ENCODE measurements around the gene TEKT1.
"Not testable (repeated sequence)": the region's sequence is repeated elsewhere in the genome, so short reads cannot be mapped to it uniquely, and the experiment has no call there.

TEKT1 gene

DNA sequence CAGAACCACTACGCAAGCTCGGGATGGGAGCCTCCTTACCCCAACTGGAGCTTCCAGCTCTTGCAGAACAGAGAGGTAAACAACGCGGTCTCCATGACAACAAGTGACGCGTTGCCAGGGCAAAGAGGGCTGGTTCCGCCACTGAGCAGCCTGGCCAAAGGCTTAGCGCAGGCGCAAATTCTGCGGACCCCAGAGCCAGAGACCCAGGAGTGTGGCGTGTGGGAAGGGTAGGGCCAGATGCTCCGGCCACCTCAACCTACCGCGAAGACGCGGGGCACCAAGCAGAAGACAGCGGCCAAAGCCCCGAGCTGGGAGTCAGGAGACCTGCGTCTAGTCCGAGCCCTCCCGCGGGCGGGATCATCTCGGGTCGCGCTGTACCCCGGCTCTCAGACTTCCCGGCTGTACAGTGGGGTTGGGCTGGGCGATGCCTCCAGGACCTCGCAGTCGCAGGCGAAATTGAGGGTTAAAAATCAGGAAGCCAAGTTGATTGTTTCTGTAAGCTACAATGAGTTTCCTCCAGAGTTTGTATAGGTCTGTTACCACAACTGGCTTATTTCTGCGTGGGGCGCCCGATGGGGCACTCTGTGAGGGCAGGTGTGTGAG lies at the start of gene TEKT1:
Gene TEKT1 (minus strand): TSS at position 69 of the 603 bp plus-strand sequence. CDS start 1,353 bp downstream, outside the sequence.
- no peak for DNase-seq (ENCODE audit: low spot score)

DNA sequence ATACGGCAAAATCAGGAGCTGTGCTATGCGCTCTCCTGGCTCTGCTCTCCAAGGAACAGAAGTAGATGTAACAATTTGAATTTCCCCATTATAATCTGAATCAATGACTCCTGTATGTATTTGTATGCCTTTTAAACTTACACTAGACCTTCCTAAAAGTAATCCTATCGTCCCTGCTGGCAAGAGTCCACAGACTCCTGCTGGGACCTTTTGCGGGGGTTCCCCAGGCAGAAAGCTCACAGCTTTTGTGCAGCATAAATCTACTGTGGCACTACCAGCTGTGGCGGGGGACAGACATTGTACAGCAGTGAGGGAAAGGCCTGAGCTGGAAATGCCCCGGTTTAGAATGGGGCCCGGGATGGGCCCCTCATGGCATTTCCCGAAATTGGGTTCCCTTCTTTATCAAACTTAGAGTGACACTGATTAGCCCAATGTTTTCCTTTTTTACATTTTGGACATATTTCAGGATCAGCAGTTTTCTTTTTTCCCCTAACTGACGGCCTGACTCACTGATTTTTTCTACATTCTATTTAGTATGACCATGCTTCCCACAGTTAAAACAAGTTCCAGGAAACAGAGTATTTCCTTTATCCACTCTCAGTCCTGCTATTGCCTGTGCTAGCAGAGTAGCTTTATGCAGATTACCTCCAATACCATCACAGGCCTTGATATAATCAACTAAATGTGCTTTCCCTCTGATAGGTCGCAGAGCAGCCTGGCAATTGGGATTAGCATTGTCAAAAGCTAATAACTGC lies 47.9 kb upstream of the TEKT1 start:
- DNase-seq (ENCODE audit: low spot score), result not testable (repeated sequence)

DNA sequence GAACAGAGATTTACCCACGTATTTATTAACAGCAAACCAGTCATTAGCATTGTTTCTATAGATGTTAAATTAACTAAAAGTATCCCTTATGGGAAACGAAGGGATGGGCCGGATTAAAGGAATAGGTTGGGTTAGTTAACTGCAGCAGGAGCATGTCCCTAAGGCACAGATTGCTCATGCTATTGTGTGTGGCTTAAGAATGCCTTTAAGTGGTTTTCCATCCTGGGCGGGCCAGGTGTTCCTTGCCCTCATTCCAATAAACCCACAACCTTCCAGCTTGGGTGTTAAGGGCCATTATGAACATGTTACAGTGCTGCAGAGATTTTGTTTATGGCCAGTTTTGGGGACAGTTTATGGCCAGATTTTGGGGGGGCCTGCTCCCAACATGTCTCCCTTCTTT lies 43.7 kb upstream of the TEKT1 start:
- not testable (repeated sequence) for DNase-seq (ENCODE audit: low spot score)

DNA sequence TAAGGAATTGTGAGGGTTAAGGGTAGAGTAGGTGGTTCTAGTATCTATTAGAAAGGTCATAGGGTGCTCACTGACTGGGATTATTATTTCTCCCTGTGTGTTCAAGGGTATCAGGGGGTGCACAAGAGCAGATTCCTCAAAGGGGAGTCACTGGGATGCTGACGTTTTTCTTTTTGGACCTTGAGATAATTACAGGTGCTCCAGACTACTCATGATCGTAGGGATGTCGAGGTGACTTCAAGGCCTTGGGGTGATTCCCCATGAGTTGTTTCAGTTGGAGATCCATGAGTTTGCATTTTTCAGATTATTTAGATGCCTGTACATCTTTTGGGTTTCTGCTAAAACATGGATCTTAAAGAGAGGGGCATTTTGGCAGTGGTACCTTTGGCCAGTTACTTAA lies 41.4 kb upstream of the TEKT1 start:
- DNase-seq (ENCODE audit: low spot score), result no peak

DNA sequence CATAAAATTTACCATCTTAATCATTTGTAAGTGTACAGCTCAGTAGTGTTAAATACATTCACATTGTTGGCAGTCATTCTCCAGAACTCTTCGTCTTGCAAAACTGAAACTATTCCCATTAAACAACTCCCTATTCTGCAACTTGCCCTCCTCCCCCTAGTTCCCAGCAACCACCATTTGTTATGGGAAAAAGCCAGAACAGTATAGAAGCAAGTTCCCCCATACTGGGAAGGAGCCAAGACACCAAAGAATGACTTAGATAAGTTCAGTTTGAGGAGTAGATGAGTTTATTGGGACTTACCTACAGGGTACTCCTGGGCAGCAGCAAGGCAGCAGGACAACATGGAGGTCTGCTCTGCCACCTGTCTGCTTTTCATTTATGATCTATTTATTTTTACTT lies 39.3 kb upstream of the TEKT1 start:
- DNase-seq (ENCODE audit: low spot score), result no peak

DNA sequence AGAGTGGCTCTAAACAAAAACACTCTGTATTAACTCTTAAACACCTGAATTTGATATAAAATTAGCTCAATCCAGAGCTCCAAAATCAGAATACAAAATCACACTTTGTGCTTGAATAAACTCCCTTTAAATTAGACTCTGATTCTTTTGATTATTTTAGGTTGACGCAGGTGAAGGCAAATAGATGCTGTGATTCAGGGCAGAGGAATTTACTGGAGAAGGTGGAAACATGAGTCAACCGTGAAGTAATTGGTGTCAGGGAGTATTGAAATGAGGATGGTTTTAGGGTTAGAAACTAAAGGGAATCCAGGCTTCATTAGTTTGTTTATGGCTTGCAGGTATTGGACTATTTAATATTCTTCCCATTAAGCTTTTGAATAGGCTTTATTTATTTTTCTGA lies 37.1 kb upstream of the TEKT1 start:
- DNase-seq (ENCODE audit: low spot score), result no peak

DNA sequence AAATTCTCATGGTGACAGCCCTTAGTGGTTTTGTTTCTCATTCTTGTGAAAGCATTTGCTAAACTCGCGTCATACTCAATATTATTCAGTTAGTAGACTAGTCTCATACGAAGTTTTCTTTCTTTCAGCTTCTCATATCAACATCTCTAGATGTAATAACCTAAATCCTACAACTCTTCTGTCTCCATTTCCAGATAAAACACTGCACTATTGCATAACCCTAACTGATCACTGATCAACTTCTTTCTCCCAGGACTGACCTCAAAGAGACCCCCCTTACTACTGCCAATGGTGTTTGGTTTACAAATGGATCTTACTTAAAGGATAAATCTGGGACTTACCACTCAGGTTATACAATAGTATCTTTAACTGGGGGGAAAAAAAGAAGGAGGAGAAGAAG lies 36.3 kb upstream of the TEKT1 start:
- DNase-seq (ENCODE audit: low spot score), result no peak

DNA sequence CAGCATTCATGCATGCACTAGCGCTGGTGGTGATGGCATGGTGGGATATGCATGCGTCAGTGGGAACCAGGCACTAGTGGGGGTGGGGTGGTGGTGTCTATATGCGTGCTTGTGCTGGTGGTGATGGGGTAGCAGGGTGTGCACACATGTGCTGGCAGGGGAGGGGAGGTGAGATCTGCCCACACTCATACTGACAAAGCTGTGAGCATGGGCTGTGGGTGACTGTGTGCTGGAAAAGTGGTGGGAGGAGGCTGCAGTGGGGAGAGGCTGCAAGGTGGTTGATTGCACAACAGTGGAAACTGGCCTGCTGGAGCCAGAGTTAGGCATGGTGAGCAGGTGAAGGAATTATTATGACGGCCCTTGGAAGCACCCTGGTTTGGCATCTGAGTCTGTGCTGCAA lies 31.3 kb upstream of the TEKT1 start:
- no peak for DNase-seq (ENCODE audit: low spot score)

DNA sequence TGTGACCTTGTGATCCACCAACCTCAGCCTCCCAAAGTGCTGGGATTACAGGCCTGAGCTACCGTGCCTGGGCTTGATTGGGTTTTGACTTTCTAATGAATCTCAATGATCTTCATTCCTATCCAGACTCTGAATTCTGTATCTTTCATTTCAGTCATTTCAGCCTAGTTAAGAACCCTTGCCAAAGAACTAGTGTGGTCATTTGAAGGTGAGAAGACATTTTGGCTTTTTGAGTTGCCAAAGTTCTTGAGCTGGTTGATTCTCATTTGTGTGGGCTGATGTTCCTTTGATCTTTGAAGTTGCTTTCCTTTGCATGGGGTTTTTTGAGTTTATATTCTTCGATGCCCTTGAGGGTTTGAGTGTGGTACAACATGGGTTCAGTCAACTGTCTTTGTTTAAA lies 30.6 kb upstream of the TEKT1 start:
- DNase-seq (ENCODE audit: low spot score), result no peak

DNA sequence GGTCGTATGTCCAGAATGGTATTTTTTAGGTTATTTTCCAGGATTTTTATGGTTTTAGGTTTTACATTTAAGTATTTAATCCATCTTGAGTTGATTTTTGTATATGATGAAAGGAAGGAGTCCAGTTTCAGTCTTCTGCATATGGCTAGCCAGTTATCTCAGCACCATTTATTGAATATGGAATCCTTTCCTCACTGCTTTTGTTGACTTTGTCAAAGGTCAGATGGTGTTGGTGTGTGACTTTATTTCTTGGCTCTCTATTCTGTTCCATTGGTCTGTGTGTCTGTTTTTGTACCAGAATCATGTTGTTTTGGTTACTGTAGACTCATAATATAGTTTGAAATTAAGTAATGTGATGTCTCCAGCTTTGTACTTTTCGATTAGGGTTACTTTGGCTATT lies 26.4 kb upstream of the TEKT1 start:
- no peak for DNase-seq (ENCODE audit: low spot score)

DNA sequence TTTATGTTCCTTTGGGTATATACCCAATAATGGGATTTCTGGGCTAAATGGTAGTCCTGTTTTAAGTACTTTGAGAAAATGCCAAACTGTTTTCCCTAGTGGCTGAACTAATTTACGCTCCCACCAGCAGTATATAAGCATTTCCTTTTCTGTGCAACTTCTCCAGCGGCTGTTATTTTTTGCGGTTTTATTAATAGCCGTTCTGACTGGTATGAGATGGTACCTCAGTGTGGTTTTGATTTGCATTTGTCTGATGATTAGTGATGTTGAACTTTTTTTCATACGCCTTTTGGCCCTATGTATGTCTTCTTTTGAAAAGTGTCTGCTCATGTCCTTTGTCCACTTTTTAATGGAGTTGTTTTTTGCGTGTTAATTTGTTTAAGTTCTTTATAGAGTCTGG lies 25.8 kb upstream of the TEKT1 start:
- DNase-seq (ENCODE audit: low spot score), result peak; percentile 44

DNA sequence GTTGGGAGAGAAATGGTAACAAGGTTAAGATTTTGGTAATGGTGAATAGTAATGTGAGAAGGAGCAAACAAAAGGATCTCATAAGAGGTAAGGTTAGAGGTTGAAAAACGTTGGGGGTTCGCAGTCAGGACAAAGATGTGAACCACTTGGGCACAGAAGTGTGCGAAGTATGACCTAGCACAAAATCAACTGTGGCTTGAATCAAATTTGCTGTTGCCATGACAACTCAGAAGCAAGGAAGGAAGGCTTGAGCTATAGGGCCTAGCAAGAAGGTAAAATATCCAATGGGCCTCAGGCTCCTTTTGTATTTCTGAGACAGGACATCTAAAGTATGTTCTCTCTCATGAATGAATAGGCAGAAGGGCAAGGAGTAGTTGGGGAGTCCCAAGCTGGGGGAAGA lies 24.5 kb upstream of the TEKT1 start:
- DNase-seq (ENCODE audit: low spot score), result no peak

DNA sequence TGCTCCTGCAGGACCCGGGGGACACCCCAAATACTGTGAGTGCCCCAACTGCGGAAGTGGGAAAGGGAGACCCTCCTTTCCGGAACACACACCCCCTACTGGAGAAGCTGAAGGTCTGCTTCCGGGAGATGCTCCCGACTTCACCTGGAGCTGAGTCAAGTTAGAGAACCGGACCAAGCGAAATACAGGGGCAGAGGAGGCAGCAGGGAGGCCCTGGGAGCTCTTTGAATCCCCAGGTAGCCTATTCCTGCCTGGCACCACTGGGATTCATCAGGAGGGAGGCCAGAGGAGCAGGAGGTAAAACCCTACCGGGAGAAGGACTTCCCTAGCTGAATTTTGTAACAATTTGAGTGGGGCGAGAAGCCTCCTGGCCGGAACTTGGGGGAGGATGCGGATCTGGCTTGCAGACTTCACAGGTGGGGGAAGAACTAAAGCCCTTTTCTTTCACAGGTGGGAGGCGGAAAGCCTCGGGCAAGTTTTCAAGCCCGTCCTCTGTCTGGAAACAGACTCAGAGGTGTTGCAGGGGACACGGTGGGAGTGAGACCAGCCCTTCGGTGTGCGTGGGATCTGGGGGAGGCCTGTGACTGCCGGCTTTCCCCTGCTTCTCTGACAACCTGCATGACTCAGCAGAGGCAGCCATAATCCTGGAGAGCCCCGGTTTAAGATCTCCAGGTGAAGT lies 22.4 kb upstream of the TEKT1 start:
- DNase-seq (ENCODE audit: low spot score), result no peak

DNA sequence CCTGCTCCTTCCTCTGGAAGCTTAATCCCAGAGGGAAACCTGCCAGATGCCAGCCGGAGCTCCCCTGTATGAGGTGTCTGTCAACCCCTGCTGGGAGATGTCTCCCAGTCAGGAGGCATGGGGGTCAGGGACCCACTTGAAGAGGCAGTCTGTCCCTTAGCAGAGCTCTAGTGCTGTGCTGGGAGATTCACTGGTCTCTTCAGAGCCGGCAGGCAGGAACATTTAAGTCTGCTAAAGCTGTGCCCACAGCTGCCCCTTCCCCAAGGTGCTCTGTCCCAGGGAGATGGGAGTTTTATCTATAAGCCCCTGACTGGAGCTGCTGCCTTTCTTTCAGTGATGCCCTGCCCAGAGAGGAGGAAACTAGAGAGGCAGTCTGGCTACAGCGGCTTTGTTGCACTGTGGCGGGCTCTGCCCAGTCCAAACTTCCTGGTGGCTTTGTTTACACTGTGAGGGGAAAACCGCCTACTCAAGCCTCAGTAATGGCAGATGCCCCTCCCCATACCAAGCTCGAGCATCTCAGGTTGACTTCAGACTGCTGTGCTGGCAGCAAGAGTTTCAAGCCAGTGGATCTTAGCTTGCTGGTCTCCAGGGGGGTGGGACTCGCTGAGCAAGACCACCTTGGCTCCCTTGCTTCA lies 17.1 kb upstream of the TEKT1 start:
- DNase-seq (ENCODE audit: low spot score), result not testable (repeated sequence)

DNA sequence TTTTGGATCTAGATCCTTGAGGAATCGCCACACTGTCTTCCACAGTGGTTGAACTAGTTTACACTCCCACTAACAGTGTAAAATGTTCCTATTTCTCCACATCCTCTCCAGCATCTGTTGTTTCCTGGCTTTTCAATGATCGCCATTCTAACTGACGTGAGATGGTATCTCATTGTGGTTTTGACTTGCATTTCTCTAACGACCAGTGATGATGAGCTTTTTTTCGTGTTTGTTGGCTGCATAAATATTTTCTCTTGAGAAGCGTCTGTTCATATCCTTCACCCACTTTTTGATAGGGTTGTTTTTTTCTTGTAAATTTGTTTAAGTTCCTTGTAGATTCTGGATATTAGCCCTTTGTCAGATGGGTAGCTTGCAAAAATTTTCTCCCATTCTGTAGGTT lies 14.6 kb upstream of the TEKT1 start:
- DNase-seq (ENCODE audit: low spot score), result not testable (repeated sequence)

DNA sequence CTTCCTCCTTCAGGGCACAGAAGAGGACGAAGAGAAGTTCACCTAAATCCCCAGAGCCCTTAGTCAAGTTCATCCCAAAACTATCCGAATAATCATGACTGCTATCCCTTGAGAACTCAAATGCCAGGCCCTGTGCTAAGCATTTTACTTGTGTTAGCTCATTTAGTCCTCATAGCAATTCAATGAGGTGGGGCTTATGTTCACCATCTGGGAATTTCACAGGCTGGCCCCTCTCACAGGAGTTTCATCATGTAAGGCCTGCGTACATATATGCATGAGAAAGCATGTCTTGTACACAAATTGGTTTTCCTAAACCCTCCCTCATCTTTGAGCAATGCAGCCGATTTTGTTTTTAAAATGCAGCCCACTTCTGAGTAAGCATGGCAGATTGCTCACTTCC lies 12.9 kb upstream of the TEKT1 start:
- DNase-seq (ENCODE audit: low spot score), result not testable (repeated sequence)

DNA sequence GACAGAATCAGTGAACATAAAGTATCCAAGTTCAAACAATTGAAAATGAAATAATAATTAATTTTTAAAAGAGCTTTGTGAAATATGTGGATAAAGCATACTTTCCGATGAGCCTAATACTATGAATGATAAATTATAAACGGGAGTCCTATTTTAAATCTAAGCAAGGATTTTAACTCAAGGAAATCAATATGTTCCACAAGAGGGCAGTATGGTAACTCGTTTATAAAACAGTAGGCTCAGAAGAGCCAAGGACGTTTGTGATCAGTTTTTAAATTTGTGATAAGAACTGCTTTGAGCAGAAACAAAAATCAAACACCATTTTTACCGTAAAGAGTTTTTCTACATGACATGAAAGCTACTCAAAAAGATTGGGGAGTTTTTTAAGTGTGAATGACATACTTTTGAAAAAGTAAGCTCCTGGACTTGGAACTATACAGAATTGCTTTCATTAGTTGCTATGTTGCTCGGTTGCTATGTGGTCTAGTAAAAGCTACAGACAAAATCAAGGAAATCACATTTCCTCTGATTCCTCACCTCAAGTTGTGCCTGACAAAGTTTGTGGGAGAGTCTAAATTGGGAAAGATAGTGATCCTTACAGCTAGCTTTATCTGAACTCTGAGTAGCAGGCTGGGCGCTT lies 11.8 kb upstream of the TEKT1 start:
- peak; percentile 49 for DNase-seq (ENCODE audit: low spot score)

DNA sequence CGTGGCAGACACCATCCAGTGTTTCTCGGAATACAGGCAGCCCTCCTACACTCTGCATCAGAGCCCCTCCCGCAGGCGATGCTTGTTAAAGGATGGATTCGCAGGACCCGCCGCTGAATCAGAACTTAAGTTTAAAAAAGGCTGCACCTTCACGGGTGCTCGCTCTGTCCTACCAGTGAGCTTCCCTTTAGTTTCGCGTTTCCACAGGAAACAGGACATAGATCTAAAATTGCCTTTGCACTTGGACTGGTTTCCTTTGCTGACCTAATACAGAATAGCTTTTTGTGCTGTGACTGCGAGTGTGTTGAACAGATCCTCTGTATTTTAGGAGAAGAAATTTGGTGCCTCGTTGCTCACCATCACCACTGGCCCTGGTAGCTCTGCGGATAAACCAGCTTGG lies 10.2 kb upstream of the TEKT1 start:
- DNase-seq (ENCODE audit: low spot score), result not testable (repeated sequence)

DNA sequence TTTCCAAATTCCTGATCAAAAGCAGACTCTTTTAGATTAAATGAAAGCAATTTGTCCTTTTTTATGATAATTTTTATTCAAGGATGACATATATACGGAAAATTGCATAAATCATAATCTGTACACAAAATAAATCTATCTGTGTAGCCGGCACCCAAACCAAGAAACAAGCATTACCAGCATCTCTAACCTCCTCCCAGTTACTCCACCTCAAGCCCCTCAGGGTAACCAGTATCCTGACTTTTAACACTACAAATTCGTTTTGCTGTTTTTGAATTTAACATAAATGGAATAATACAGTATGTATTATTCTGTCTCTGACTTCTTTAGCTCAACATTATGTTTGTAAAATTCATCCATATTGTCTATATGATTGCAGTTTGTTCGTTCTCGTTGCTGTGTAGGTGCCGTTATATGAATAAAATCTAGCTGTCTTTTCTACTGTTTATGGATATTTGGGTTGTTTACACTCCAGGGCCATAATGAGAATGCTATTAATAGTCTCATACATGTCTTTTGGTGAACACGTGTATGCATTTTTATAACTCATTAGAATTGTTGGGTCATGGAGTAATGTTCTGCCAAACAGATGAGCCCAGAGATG lies 1.0 kb downstream of the TEKT1 start:
- DNase-seq (ENCODE audit: low spot score), result no peak

DNA sequence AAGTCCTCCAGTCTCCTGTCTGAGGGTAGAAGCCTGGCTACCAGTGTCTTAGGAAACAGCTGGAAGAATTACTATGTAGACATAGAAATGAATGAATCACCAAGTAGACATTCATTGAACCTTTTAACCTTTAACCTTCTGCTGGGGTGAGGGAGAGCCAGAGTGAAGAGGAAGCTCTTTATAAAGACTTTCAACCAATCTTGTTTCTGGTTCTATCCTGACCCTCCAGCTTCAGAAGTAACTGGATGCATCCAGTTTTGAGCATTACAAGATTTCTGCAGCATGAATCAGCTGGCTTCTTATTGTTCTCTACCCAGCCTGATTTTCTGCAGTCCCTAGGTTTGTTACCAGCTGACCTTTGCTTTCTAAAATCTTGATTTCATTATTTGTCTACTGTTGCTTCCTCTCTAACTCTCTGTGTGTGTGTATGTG lies 8.5 kb downstream of the TEKT1 start:
- no peak for DNase-seq (ENCODE audit: low spot score)

DNA sequence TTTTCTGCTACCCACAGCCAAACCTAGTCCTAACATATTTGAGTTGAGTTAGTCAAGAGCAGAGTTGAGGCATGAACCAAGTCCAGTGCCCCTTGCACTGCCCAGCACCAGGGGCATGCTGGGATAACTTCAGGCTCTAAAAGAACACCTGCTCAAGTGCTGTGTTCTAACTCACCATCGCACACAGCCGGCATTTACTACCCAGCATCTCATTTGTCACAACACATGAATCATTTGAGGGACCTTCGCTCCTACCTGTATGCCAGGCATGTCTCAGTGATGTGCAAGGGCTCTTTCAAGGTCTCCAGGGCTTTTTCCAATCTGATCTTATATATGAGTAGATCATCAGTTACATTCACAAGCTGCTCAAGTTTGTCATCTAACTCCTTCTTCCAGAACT lies 12.6 kb downstream of the TEKT1 start:
- no peak for DNase-seq (ENCODE audit: low spot score)

DNA sequence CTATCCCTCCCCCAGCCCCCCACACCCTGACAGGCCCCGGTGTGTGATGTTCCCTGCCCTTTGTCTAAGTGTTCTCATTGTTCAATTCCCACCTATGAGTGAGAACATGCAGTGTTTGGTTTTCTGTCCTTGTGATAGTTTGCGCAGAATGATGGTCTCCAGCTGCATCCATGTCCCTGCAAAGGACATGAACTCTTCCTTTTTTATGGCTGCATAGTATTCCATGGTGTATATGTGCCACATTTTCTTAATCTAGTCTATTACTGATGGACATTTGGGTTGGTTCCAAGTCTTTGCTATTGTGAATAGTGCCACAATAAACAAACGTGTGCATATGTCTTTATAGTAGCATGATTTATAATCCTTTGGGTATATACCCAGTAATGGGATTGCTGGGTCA lies 15.2 kb downstream of the TEKT1 start:
- DNase-seq (ENCODE audit: low spot score), result not testable (repeated sequence)

Measured in NAMALWA (cell line).